Superior temporal gyrus (tissue), 1 donor: Measurements from ENCODE around the gene TK1.
"Not testable (repeated sequence)": the region's sequence is repeated elsewhere in the genome, so short reads cannot be mapped to it uniquely, and the experiment has no call there.

Experiments used
- DNase-seq: peaks from one replicate; pipeline ENCODE4 v3.0.0-alpha.2; 2016; ENCODE audit errors: extremely low spot score

TK1 gene

GRCh38 chr17:78176548-78177025, 10.3 kb downstream of the TK1 start:
- peak; percentile 66 for DNase-seq

- DNase-seq = no peak
Measured at GRCh38 chr17:78175643-78175981, 11.2 kb downstream of the TK1 start.

- DNase-seq = no peak
Measured at GRCh38 chr17:78174870-78175642, 11.8 kb downstream of the TK1 start.

- peak; percentile 80 for DNase-seq
Measured at GRCh38 chr17:78174346-78174869, 12.4 kb downstream of the TK1 start.

- DNase-seq = no peak
Measured at GRCh38 chr17:78173097-78173715, 13.6 kb downstream of the TK1 start.

- no peak for DNase-seq
Measured at GRCh38 chr17:78172249-78173051, 14.4 kb downstream of the TK1 start.

- not testable (repeated sequence) for DNase-seq
Measured at GRCh38 chr17:78171591-78172248, 15.1 kb downstream of the TK1 start.

- no peak for DNase-seq
Measured at GRCh38 chr17:78170692-78171590, 15.9 kb downstream of the TK1 start.

- DNase-seq = peak; percentile 60
Measured at GRCh38 chr17:78168903-78169793, 17.7 kb downstream of the TK1 start.

GRCh38 chr17:78168242-78168902, 18.5 kb downstream of the TK1 start, which contains the start of gene SYNGR2:
TSS of gene SYNGR2 (plus strand) at chr17:78168581. CDS start at chr17:78168617, 36 bp downstream.
- peak; percentile 72 for DNase-seq

- no peak for DNase-seq
Measured at GRCh38 chr17:78166416-78166815, 20.4 kb downstream of the TK1 start.

- no peak for DNase-seq
Measured at GRCh38 chr17:78164748-78165607, 21.9 kb downstream of the TK1 start.

GRCh38 chr17:78163881-78164747, 22.7 kb downstream of the TK1 start:
- no peak for DNase-seq

- DNase-seq = no peak
Measured at GRCh38 chr17:78159575-78160158, 27.2 kb downstream of the TK1 start.

- DNase-seq = no peak
Measured at GRCh38 chr17:78154903-78155811, 31.7 kb downstream of the TK1 start.
